SK-N-SH (cell line): ENCODE data around the gene SPTB. TPM values are rescaled to one million over a fixed set of nuclear protein-coding genes. Genes with fewer than 3 reads are reported as not detected.

ENCODE experiments used
- CTCF ChIA-PET: fragments of 300-600, 350-600 bp; formaldehyde crosslinking; extraction: SDS; loops from one replicate; lab custom pipeline; 2021; lab: Yijun Ruan, JAX
- POLR2A ChIA-PET: fragments of 350-600 bp; sonication (Branson Sonifier 250); formaldehyde crosslinking; extraction: SDS; loops from one replicate; lab custom pipeline; 2020; ENCODE audit warnings: antibody characterized with exemption, inconsistent platforms; lab: Yijun Ruan, JAX
- DNase-seq: peaks from one replicate; pipeline ENCODE4 v3.0.0; 2012
- H2AFZ ChIP-seq: fragments of 200-600 bp; sonication (generic); 2 replicates; pipeline ENCODE4 v1.8.1; 2016; ENCODE audit warnings: antibody characterized with exemption, mild to moderate bottlenecking, low read depth
- H3F3A ChIP-seq: fragments of 200-600 bp; sonication (generic); replicated peaks from 2 replicates; pipeline ENCODE3; 2016; ENCODE audit warnings: antibody characterized with exemption, mild to moderate bottlenecking; ENCODE audit not compliant: insufficient read depth
- H3K27ac ChIP-seq, 2 experiments: fragments of 200-500 bp in 1 of 2; fragments of 200-600 bp in 1 of 2; sonication (Bioruptor generic) in 1 of 2; sonication (generic), shearing (Covaris generic) in 1 of 2; 2 replicates each; pipeline versions ENCODE4 v1.5.1 to v1.6.1; 2014 to 2016; ENCODE audit warnings: low read depth in 2 of 2, inconsistent platforms in 1 of 2, low read length in 1 of 2, mild to moderate bottlenecking in 1 of 2, mixed read lengths in 1 of 2
- H3K27me3 ChIP-seq: fragments of 200-600 bp; sonication (generic), shearing (Covaris generic); 2 replicates; pipeline ENCODE4 v1.6.1; 2016; ENCODE audit warnings: mixed run types; ENCODE audit not compliant: insufficient read depth
- H3K36me3 ChIP-seq, 2 experiments: fragments of 200-500 bp in 1 of 2; fragments of 200-600 bp in 1 of 2; sonication (Bioruptor generic) in 1 of 2; sonication (generic) in 1 of 2; replicated peaks in 1 of 2; 2 replicates each; pipeline versions ENCODE3 to v1.5.1; 2014 to 2016; ENCODE audit warnings: low read length in 1 of 2, mild to moderate bottlenecking in 1 of 2; ENCODE audit not compliant: insufficient read depth in 2 of 2, control insufficient read depth in 1 of 2
- H3K4me1 ChIP-seq, 2 experiments: fragments of 200-500 bp in 1 of 2; fragments of 200-600 bp in 1 of 2; sonication (Bioruptor generic) in 1 of 2; sonication (generic), shearing (Covaris generic) in 1 of 2; 2 replicates each; pipeline versions ENCODE4 v1.5.1 to v1.6.1; 2014 to 2016; ENCODE audit warnings: low read depth in 1 of 2, low read length in 1 of 2, mixed run types in 1 of 2; ENCODE audit not compliant: insufficient read depth in 2 of 2, control insufficient read depth in 1 of 2
- H3K4me2 ChIP-seq: fragments of 200-600 bp; sonication (generic), shearing (Covaris generic); 2 replicates; pipeline ENCODE4 v1.6.1; 2017; ENCODE audit warnings: mixed run types
- H3K4me3 ChIP-seq, 2 experiments: fragments of 200-500 bp in 1 of 2; fragments of 200-600 bp in 1 of 2; sonication (Bioruptor generic) in 1 of 2; sonication (generic), shearing (Covaris generic) in 1 of 2; 2 replicates each; pipeline versions ENCODE4 v1.5.1 to v1.8.1; 2014 to 2016; ENCODE audit warnings: low read depth in 2 of 2, inconsistent platforms in 1 of 2, low read length in 1 of 2, mild to moderate bottlenecking in 1 of 2, mixed read lengths in 1 of 2, moderate library complexity in 1 of 2
- H3K79me2 ChIP-seq: fragments of 200-600 bp; sonication (generic); 2 replicates; pipeline ENCODE4 v1.8.1; 2017; ENCODE audit warnings: mild to moderate bottlenecking; ENCODE audit not compliant: insufficient read depth
- H3K9ac ChIP-seq: fragments of 200-600 bp; sonication (generic); 2 replicates; pipeline ENCODE4 v1.6.1; 2017; ENCODE audit warnings: mixed run types
- H3K9me2 ChIP-seq: fragments of 200-600 bp; sonication (generic); 2 replicates; pipeline ENCODE4 v1.6.1; 2017; ENCODE audit warnings: mixed run types
- H3K9me3 ChIP-seq: fragments of 200-600 bp; sonication (generic); 2 replicates; pipeline ENCODE4 v1.6.1; 2017; ENCODE audit warnings: mixed run types, mild to moderate bottlenecking, moderate library complexity
- H4K20me1 ChIP-seq: fragments of 200-600 bp; sonication (generic); 2 replicates; pipeline ENCODE4 v1.6.1; 2017; ENCODE audit warnings: mild to moderate bottlenecking, mixed run types; ENCODE audit not compliant: insufficient read depth
- CTCF ChIP-seq: fragments of 200-600 bp; sonication (generic); IDR thresholded peaks from 2 replicates; pipeline ENCODE4 v1.6.1; 2017; ENCODE audit warnings: antibody characterized with exemption, mild to moderate bottlenecking, moderate library complexity
- ELF1 ChIP-seq: IDR thresholded peaks from 2 replicates; pipeline ENCODE4 v1.4.0; 2012
- EP300 ChIP-seq, 2 experiments: IDR thresholded peaks; 2 replicates each; pipeline versions ENCODE4 v1.4.0 to v1.6.1; 2012; ENCODE audit warnings: borderline replicate concordance in 1 of 2, low read depth in 1 of 2, low read length in 1 of 2
- FOSL2 ChIP-seq: IDR thresholded peaks from 2 replicates; pipeline ENCODE4 v1.4.0; 2012; ENCODE audit warnings: low read depth, mild to moderate bottlenecking, moderate library complexity, borderline replicate concordance
- FOXM1 ChIP-seq: IDR thresholded peaks from 2 replicates; pipeline ENCODE4 v1.4.0; 2012; ENCODE audit warnings: low read depth, mild to moderate bottlenecking
- GABPA ChIP-seq: IDR thresholded peaks from 2 replicates; pipeline ENCODE4 v1.4.0; 2012; ENCODE audit warnings: low read depth, mild to moderate bottlenecking
- GATA2 ChIP-seq: sonication (generic); formaldehyde crosslinking; IDR thresholded peaks from 2 replicates; pipeline ENCODE4 v1.5.0; 2020; ENCODE audit warnings: mild to moderate bottlenecking, missing genetic modification reagents
- JUND ChIP-seq: IDR thresholded peaks from 2 replicates; pipeline ENCODE4 v1.4.0; 2012
- MEF2A ChIP-seq: IDR thresholded peaks from 2 replicates; pipeline ENCODE4 v1.4.0; 2012; ENCODE audit warnings: low read depth, borderline replicate concordance
- MXI1 ChIP-seq: IDR thresholded peaks from 2 replicates; pipeline ENCODE4 v1.6.1; 2012; ENCODE audit warnings: mild to moderate bottlenecking, low read depth, low read length, improper control_type of control experiment
- NFIC ChIP-seq: IDR thresholded peaks from 2 replicates; pipeline ENCODE4 v1.4.0; 2012; ENCODE audit warnings: borderline replicate concordance
- POLR2AphosphoS5 ChIP-seq: IDR thresholded peaks from 2 replicates; pipeline ENCODE4 v1.6.1; 2012; ENCODE audit warnings: low read depth, low read length
- RAD21 ChIP-seq: IDR thresholded peaks from 2 replicates; pipeline ENCODE4 v1.6.1; 2012; ENCODE audit warnings: mild to moderate bottlenecking, low read length
- REST ChIP-seq: IDR thresholded peaks from 2 replicates; pipeline ENCODE4 v1.6.1; 2012; ENCODE audit warnings: mild to moderate bottlenecking, low read depth, low read length, moderate library complexity
- RFX5 ChIP-seq: IDR thresholded peaks from 2 replicates; pipeline ENCODE4 v1.6.1; 2012; ENCODE audit warnings: mild to moderate bottlenecking, improper control_type of control experiment, low read length
- TAF1 ChIP-seq: IDR thresholded peaks from 2 replicates; pipeline ENCODE4 v1.6.1; 2012; ENCODE audit warnings: low read depth, mild to moderate bottlenecking, low read length, moderate library complexity, borderline replicate concordance
- TCF12 ChIP-seq: IDR thresholded peaks from 2 replicates; pipeline ENCODE4 v1.4.0; 2012
- USF1 ChIP-seq: IDR thresholded peaks from 2 replicates; pipeline ENCODE4 v1.4.0; 2012; ENCODE audit warnings: low read depth, borderline replicate concordance
- USF2 ChIP-seq: fragments of 150-350 bp; IDR thresholded peaks from 2 replicates; pipeline ENCODE4 v1.6.1; 2017; ENCODE audit warnings: antibody characterized with exemption, low read length, low read depth, borderline replicate concordance
- WGBS: methylation state at CpG from one replicate; pipeline ENCODE4 v1.1.6; 2017; ENCODE audit warnings: low lambda C conversion rate; 5-methylcytosine and 5-hydroxymethylcytosine counted together
- polyA plus RNA-seq, 3 experiments: library from polyadenylated mRNA; depleted of rRNA; stranded (reverse); fragments of >200 nt; gene quantifications; 2 replicates each; pipeline ENCODE4 v1.2.3, GENCODE V29; 2012

The SPTB gene
- polyA plus RNA-seq, 1 of the 3 experiments (the other 2 are of a cell fraction) = 0.15 TPM

- H3K79me2 ChIP-seq = no peaks in the 10 kb centered on the region
- no peaks in the 10 kb centered on the region for H3K9me3 ChIP-seq
- POLR2A ChIA-PET = no interaction called here
- H3K4me1 ChIP-seq = no peaks in the 10 kb centered on the region
- H3K27ac ChIP-seq = no peak overlapping the region
- whole genome bisulfite sequencing = 88% methylated on average over 10 of the region's 15 CpGs
- H3K36me3 ChIP-seq = peaks cover 3 to 50% of the 10 kb centered on the region in 2 experiments
- no peaks in the 10 kb centered on the region for H3K27me3 ChIP-seq
- no peaks in the 10 kb centered on the region for H3F3A ChIP-seq
- no peak overlapping the region for H3K9ac ChIP-seq
- no peaks in the 10 kb centered on the region for H4K20me1 ChIP-seq
- CTCF ChIA-PET = interaction anchor here (1.0 to 1.9 kb wide), 5 partner anchors 18 to 149 kb away, joined by 3 to 5 read pairs (median 4); no protein-coding TSS in a partner anchor
- no peak overlapping the region for H3K4me3 ChIP-seq
- H2AFZ ChIP-seq = no peak overlapping the region
- TF ChIP-seq MEF2A = no peak
- TF ChIP-seq FOSL2 = no peak
- TF ChIP-seq TCF12 = no peak
- TF ChIP-seq GATA2 = no peak
- no peak for TF ChIP-seq RAD21
- no peak for TF ChIP-seq JUND
- no peak for TF ChIP-seq POLR2AphosphoS5
- no peak for TF ChIP-seq TAF1
- H3K4me2 ChIP-seq = no peak overlapping the region
- H3K9me2 ChIP-seq = no peaks in the 10 kb centered on the region
- DNase-seq = no peak
Observed at GRCh38 chr14:64741961-64742360, 137.7 kb downstream of the SPTB start.

- Histone ChIP-seq H3F3A (no peaks in the 10 kb centered on the region), H3K9ac (no peak overlapping the region), H3K4me3 (no peak overlapping the region)
- TF ChIP-seq MXI1 (no peak), EP300 (IDR thresholded peaks at IDR 0.05; ENCODE audit: borderline replicate concordance in 1 of 2, low read depth in 1 of 2, low read length in 1 of 2) (no peak), TCF12 (no peak), RFX5 (no peak), NFIC (no peak), ELF1 (no peak), USF1 (no peak), FOXM1 (no peak), USF2 (no peak), GABPA (no peak), REST (no peak), CTCF (no peak)
- TF ChIP-seq, all 33 proteins: peak for 0
- ChIA-PET CTCF (interaction anchor here (1.1 to 1.9 kb wide), 2 partner anchors 19 to 150 kb away, joined by 5 read pairs; no protein-coding TSS in a partner anchor), POLR2A (no interaction called here)
- no CpG with 5 or more reads among the region's 15 CpGs for WGBS
- H3K79me2 ChIP-seq = no peaks in the 10 kb centered on the region
- no peak for DNase-seq
- no peaks in the 10 kb centered on the region for H3K27me3 ChIP-seq
- no peaks in the 10 kb centered on the region for H4K20me1 ChIP-seq
- no peaks in the 10 kb centered on the region for H3K4me1 ChIP-seq
- no peaks in the 10 kb centered on the region for H3K9me2 ChIP-seq
- H3K4me2 ChIP-seq = no peak overlapping the region
- no peaks in the 10 kb centered on the region for H3K9me3 ChIP-seq
- no peak overlapping the region for H3K27ac ChIP-seq
- peaks cover 3 to 50% of the 10 kb centered on the region in 2 experiments for H3K36me3 ChIP-seq
- no peak overlapping the region for H2AFZ ChIP-seq
Observed at GRCh38 chr14:64741200-64741599, 138.5 kb downstream of the SPTB start.
